Measurements from ENCODE around the gene TMEM161B. TPM values are rescaled to one million over a fixed set of nuclear protein-coding genes. Genes with fewer than 3 reads are reported as not detected.

The TMEM161B gene
- total and polyA plus RNA-seq, 2 experiments from 2014 or later, result 8.6 to 11.2 TPM

- no peak for TF ChIP-seq CTCF (IDR thresholded peaks at IDR 0.05; ENCODE audit: low read depth, low read length)
- Histone ChIP-seq H3K36me3 (no peaks in the 10 kb centered on the region), H3K27ac (no peak overlapping the region), H3K4me3 (no peak overlapping the region), H3K9me3 (ENCODE audit: low read depth) (no peaks in the 10 kb centered on the region), H3K27me3 (no peaks in the 10 kb centered on the region), H3K4me1 (ENCODE audit: low read depth) (no peaks in the 10 kb centered on the region)
- DNase-seq (ENCODE audit: low read depth in 1 of 2, low spot score in 1 of 2), result no peak
Measured at GRCh38 chr5:88250010-88250409, 18.6 kb downstream of the TMEM161B start.

- no peaks in the 10 kb centered on the region for H3K4me1 ChIP-seq (ENCODE audit: low read depth)
- H3K36me3 ChIP-seq, result no peaks in the 10 kb centered on the region
- no peak for TF ChIP-seq CTCF (IDR thresholded peaks at IDR 0.05; ENCODE audit: low read depth, low read length)
- no peak overlapping the region for H3K4me3 ChIP-seq
- no peak overlapping the region for H3K27ac ChIP-seq
- DNase-seq (ENCODE audit: low read depth in 1 of 2, low spot score in 1 of 2), result no peak
- no peaks in the 10 kb centered on the region for H3K9me3 ChIP-seq (ENCODE audit: low read depth)
- H3K27me3 ChIP-seq, result no peaks in the 10 kb centered on the region
Measured at GRCh38 chr5:88248743-88249540, 19.7 kb downstream of the TMEM161B start.

GRCh38 chr5:88248094-88248493 is 20.6 kb downstream of the TMEM161B start:
- Histone ChIP-seq H3K4me1 (ENCODE audit: low read depth) (no peaks in the 10 kb centered on the region), H3K27ac (no peak overlapping the region), H3K27me3 (no peaks in the 10 kb centered on the region), H3K4me3 (no peak overlapping the region), H3K36me3 (no peaks in the 10 kb centered on the region), H3K9me3 (ENCODE audit: low read depth) (no peaks in the 10 kb centered on the region)
- TF ChIP-seq CTCF (IDR thresholded peaks at IDR 0.05; ENCODE audit: low read depth, low read length), result no peak
- DNase-seq (ENCODE audit: low read depth in 1 of 2, low spot score in 1 of 2), result no peak

- Histone ChIP-seq H3K27ac (no peak overlapping the region), H3K27me3 (no peaks in the 10 kb centered on the region), H3K9me3 (ENCODE audit: low read depth) (no peaks in the 10 kb centered on the region), H3K36me3 (no peaks in the 10 kb centered on the region), H3K4me1 (ENCODE audit: low read depth) (no peaks in the 10 kb centered on the region), H3K4me3 (no peak overlapping the region)
- DNase-seq (ENCODE audit: low read depth in 1 of 2, low spot score in 1 of 2), result no peak
- no peak for TF ChIP-seq CTCF (IDR thresholded peaks at IDR 0.05; ENCODE audit: low read depth, low read length)
Measured at GRCh38 chr5:88245893-88246244, 22.8 kb downstream of the TMEM161B start.

- Histone ChIP-seq H3K36me3 (no peaks in the 10 kb centered on the region), H3K4me1 (ENCODE audit: low read depth) (no peaks in the 10 kb centered on the region), H3K4me3 (no peak overlapping the region), H3K9me3 (ENCODE audit: low read depth) (no peaks in the 10 kb centered on the region), H3K27me3 (no peaks in the 10 kb centered on the region), H3K27ac (no peak overlapping the region)
- DNase-seq (ENCODE audit: low read depth in 1 of 2, low spot score in 1 of 2), result no peak
- TF ChIP-seq CTCF (IDR thresholded peaks at IDR 0.05; ENCODE audit: low read depth, low read length), result no peak
Measured at GRCh38 chr5:88245241-88245892, 23.3 kb downstream of the TMEM161B start.

All from cardiac muscle cell (in vitro differentiated cells and primary cell).